Retinal pigment epithelial cell (primary cell): Measurements from ENCODE around the gene ZDHHC9.

Experiments
- DNase-seq: peaks from one replicate; pipeline ENCODE4 v3.0.0-alpha.2; 2010; ENCODE audit warnings: low read depth
- H3K4me3 ChIP-seq: 2 replicates; pipeline ENCODE4 v1.5.1; 2011; ENCODE audit warnings: mild to moderate bottlenecking, low read length, control low read depth, moderate library complexity
- TF ChIP-seq, protein P1 (sequence below): conservative IDR thresholded peaks from 2 replicates; pipeline ENCODE4 v1.5.1; 2011; ENCODE audit warnings: low read depth, low read length, control low read depth, inconsistent platforms

ZDHHC9 gene

GRCh38 chrX:129773649-129774458 is 69.8 kb downstream of the ZDHHC9 start:
- no peak overlapping the region for H3K4me3 ChIP-seq
- DNase-seq, result no peak
- TF ChIP-seq, protein P1, sequence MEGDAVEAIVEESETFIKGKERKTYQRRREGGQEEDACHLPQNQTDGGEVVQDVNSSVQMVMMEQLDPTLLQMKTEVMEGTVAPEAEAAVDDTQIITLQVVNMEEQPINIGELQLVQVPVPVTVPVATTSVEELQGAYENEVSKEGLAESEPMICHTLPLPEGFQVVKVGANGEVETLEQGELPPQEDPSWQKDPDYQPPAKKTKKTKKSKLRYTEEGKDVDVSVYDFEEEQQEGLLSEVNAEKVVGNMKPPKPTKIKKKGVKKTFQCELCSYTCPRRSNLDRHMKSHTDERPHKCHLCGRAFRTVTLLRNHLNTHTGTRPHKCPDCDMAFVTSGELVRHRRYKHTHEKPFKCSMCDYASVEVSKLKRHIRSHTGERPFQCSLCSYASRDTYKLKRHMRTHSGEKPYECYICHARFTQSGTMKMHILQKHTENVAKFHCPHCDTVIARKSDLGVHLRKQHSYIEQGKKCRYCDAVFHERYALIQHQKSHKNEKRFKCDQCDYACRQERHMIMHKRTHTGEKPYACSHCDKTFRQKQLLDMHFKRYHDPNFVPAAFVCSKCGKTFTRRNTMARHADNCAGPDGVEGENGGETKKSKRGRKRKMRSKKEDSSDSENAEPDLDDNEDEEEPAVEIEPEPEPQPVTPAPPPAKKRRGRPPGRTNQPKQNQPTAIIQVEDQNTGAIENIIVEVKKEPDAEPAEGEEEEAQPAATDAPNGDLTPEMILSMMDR, result no peak

GRCh38 chrX:129772796-129773431 is 70.8 kb downstream of the ZDHHC9 start:
- H3K4me3 ChIP-seq, result no peak overlapping the region
- TF ChIP-seq, protein P1, result no peak
- no peak for DNase-seq

GRCh38 chrX:129771266-129771995 is 72.3 kb downstream of the ZDHHC9 start:
- DNase-seq, result no peak
- no peak overlapping the region for H3K4me3 ChIP-seq
- TF ChIP-seq, protein P1, result no peak

GRCh38 chrX:129769467-129770154 is 74.1 kb downstream of the ZDHHC9 start:
- DNase-seq, result no peak
- no peak overlapping the region for H3K4me3 ChIP-seq

GRCh38 chrX:129768586-129769466 is 74.9 kb downstream of the ZDHHC9 start:
- no peak overlapping the region for H3K4me3 ChIP-seq
- TF ChIP-seq, protein P1, result no peak
- no peak for DNase-seq

More at GRCh38 chrX:129769467-129770154, 74.1 kb downstream of the ZDHHC9 start:
- TF ChIP-seq, protein P1, result no peak

- DNase-seq, result no peak
- no peak overlapping the region for H3K4me3 ChIP-seq
- TF ChIP-seq, protein P1, result no peak
Measured at GRCh38 chrX:129768186-129768585, 75.5 kb downstream of the ZDHHC9 start.
